NCI-H748 (cell line): ENCODE measurements around the gene OBSCN.
"Not testable (repeated sequence)": the region's sequence is repeated elsewhere in the genome, so short reads cannot be mapped to it uniquely, and the experiment has no call there.

Experiments used
- DNase-seq: peaks from one replicate; lab custom pipeline; 2025; ENCODE audit not compliant: unreplicated experiment; lab: John Stamatoyannopoulos, UW

OBSCN gene

GRCh38 chr1:228225165-228225710 is 17.4 kb downstream of the OBSCN start:
- DNase-seq, result no peak

GRCh38 chr1:228225740-228226139 is 17.9 kb downstream of the OBSCN start:
- DNase-seq, result no peak

DNA sequence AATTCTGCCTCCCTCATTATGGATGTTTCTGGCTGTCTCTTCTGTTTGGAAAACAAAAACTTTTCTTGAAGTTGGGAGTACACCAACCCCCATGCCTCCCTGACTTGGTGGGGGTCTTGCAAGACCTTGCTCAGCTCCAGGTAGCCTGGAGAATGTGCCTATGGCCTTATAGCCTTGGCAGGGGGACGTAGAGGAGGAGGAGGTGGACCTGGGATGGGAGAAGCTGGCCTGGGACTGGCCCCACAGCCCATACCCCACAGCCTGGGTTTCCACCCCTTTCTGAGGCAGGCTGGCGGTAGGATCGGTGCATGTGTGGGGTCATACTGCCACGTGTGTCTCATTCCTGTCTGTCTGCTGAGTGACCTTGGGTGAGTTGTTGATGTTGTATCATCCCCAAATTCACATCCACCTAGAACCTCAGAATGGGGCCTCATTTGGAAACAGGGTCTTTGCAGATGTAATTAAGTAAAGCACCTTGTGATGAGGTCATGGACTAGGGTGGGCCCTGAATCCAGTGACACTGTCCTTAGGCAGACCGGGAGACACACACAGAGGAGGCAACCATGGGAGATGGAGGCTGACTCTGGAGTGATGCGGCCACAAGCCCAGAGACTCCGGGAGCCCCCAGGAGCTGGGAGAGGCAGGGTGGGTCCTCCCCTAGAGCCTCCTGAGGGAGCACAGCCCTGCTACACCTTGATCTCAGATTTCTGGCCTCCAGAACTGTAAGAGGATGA is 18.5 kb downstream of the OBSCN start:
- no peak for DNase-seq

- no peak for DNase-seq
Measured at GRCh38 chr1:228226956-228227791, 19.3 kb downstream of the OBSCN start.

GRCh38 chr1:228228147-228228546 is 20.3 kb downstream of the OBSCN start:
- not testable (repeated sequence) for DNase-seq

GRCh38 chr1:228228601-228229074 is 20.8 kb downstream of the OBSCN start:
- no peak for DNase-seq

DNA sequence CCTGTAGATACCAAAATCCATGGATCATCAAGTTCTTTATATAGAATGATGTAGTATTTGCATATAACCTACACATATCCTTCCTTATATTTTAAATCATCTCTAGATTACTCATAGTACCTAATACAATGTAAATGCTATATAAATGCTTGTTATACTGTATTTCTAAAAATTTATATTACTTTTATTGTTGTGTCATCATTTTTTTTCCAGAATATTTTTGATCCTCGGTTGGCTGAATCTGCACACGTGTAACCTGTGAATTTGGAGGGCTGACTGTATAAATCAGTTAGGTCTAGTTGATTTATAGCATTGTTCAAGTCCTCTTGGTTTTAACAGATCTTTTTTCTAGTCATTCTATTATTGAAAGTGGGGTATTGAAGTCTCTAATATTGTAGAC is 23.3 kb downstream of the OBSCN start:
- no peak for DNase-seq

- no peak for DNase-seq
Measured at GRCh38 chr1:228233136-228233535, 25.3 kb downstream of the OBSCN start.

DNA sequence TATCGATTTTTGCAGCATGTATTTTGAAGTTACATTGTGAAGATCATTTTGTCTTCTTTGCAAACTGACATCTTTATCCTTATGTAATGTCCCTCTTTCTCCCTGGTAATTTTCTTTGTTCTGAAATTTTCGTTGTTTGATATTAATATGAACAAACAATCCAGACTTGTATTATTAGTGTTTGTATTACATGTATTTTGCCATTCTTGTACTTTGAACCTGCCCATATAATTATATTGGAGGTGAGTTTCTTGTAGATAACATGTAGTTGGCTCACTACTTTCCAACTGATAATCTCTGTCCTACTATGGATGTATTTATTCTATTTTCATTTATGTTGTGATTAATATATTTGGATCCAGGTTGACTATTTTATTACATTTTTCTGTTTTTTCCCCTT is 27.1 kb downstream of the OBSCN start:
- no peak for DNase-seq

GRCh38 chr1:228236744-228237143 is 28.9 kb downstream of the OBSCN start:
- peak; percentile 61 for DNase-seq

DNA sequence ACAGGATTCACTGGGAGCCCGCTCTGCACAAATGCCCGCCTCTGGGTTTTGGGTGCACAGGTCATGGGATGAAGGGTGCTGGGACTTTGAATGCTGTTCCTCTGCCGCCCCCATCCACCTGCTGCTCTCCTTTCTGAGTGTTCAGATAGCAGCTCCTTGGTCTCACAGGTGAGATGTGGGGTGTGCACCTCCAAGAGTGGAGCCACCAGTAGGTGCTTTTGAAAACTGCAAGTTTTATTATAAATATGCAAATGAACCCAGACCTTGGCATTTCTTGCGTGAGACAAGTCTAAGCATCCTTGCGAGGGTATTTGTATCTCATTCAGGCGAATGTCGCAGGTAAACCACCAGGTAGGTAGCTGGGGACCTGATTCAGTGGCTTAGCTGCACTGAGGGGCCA is 30.2 kb downstream of the OBSCN start:
- no peak for DNase-seq

DNA sequence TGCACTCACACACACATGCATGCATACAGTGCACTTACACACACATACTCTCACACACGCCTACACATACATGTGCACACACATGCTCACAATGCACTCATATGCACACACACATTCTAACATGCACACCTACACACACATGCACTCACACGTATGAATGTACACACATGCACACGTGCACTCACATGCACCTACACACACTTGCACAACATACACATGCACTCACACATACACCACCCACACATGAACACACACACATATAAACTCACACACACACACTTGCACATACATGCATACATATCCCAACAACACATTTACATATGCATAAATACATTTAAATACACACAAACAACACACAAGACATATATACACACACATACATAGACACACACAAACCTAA is 30.6 kb downstream of the OBSCN start:
- no peak for DNase-seq

- DNase-seq, result no peak
Measured at GRCh38 chr1:228240411-228241240, 32.8 kb downstream of the OBSCN start.

DNA sequence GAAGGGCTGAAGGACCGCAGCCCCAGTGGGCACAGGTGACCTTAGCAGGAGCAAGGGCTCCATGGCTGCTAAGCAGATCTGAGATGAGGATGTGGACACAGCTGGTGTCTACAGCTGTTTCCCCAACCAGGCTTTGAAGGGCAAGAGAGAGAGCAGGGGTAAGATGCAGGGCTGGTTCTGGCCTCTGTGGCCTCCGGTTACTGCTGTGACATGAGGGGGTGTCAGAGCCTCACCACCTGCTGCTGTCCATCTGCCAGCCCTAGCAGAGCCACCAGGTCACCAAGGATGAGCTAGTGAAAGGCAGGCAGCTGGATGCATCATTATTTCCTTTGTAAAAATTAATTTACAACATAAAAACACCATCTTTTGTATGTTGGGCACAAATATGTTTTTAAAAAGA is 33.4 kb downstream of the OBSCN start:
- no peak for DNase-seq

DNA sequence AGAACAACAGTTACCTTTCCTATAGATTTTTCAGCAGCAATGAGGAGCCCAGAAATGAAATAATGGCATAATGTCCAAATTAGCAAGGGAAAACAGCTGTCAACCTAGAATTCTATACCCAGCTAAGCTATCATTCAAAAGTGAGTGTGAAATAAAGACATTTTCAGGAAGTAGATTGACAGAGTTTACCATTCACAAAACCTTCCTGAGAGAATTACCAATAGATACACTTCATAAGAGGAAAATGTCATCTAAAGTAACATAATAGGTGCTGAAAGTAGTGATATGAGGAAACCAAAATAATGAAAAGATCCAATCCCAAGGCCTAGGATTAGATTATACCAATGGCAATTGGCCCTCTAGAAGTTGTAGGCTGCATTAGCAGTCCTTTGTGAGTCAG is 34.6 kb downstream of the OBSCN start:
- DNase-seq, result no peak

GRCh38 chr1:228243093-228243492 is 35.2 kb downstream of the OBSCN start:
- DNase-seq, result no peak

- not testable (repeated sequence) for DNase-seq
Measured at GRCh38 chr1:228243989-228244388, 36.1 kb downstream of the OBSCN start.

DNA sequence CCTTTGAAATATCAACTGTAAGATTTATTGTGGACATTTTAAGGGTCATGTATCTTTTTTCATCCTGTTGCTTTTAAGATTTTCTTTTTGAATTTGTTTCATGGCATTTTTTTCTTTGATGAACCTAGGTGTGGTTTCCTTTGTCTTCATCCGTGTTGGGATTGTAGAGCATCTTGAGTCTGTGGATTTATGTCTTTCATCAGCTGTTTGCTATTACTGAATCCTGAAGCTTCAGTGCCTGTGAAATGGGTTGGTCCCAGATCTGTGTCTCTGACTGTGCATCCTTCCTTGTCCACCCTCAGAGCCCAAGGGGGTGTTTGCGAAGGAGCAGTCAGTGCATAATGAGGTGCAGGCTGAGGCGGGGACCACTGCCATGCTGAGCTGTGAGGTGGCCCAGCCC is 37.3 kb downstream of the OBSCN start:
- DNase-seq, result no peak

GRCh38 chr1:228246216-228246900 is 38.5 kb downstream of the OBSCN start:
- DNase-seq, result no peak

GRCh38 chr1:228249513-228250305 is 41.9 kb downstream of the OBSCN start:
- no peak for DNase-seq
